Hepatocyte (in vitro differentiated cells): ENCODE measurements around the gene GLIS2.

Source experiments
- EZH2 ChIP-seq: fragments of 200-600 bp; sonication (generic); IDR thresholded peaks from 2 replicates; pipeline ENCODE4 v1.6.1; 2016; ENCODE audit warnings: antibody characterized with exemption, mild to moderate bottlenecking, borderline replicate concordance
- TF ChIP-seq, protein P1 (sequence below): fragments of 200-600 bp; sonication (generic); IDR thresholded peaks from 2 replicates; pipeline ENCODE4 v1.5.1; 2016; ENCODE audit warnings: antibody characterized with exemption, mild to moderate bottlenecking; ENCODE audit not compliant: poor library complexity

DNA sequence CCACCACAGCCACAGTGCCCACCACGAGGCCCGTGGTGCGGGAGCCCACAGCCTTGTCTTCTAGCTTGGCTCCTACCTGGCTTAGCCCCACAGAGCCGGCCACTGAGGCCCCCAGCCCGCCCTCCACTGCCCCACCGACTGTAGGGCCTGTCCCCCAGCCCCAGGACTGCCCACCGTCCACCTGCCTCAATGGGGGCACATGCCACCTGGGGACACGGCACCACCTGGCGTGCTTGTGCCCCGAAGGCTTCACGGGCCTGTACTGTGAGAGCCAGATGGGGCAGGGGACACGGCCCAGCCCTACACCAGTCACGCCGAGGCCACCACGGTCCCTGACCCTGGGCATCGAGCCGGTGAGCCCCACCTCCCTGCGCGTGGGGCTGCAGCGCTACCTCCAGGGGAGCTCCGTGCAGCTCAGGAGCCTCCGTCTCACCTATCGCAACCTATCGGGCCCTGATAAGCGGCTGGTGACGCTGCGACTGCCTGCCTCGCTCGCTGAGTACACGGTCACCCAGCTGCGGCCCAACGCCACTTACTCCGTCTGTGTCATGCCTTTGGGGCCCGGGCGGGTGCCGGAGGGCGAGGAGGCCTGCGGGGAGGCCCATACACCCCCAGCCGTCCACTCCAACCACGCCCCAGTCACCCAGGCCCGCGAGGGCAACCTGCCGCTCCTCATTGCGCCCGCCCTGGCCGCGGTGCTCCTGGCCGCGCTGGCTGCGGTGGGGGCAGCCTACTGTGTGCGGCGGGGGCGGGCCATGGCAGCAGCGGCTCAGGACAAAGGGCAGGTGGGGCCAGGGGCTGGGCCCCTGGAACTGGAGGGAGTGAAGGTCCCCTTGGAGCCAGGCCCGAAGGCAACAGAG is 66.3 kb downstream of the GLIS2 start:
- TF ChIP-seq, protein P1, sequence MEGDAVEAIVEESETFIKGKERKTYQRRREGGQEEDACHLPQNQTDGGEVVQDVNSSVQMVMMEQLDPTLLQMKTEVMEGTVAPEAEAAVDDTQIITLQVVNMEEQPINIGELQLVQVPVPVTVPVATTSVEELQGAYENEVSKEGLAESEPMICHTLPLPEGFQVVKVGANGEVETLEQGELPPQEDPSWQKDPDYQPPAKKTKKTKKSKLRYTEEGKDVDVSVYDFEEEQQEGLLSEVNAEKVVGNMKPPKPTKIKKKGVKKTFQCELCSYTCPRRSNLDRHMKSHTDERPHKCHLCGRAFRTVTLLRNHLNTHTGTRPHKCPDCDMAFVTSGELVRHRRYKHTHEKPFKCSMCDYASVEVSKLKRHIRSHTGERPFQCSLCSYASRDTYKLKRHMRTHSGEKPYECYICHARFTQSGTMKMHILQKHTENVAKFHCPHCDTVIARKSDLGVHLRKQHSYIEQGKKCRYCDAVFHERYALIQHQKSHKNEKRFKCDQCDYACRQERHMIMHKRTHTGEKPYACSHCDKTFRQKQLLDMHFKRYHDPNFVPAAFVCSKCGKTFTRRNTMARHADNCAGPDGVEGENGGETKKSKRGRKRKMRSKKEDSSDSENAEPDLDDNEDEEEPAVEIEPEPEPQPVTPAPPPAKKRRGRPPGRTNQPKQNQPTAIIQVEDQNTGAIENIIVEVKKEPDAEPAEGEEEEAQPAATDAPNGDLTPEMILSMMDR, result no peak
- no peak for TF ChIP-seq EZH2
